ENCODE data around the gene TDP1.

- TF ChIP-seq CTCF (IDR thresholded peaks at IDR 0.05) (no peak), POLR2A (IDR thresholded peaks at IDR 0.05) (no peak)
Observed at GRCh38 chr14:89960914-89961313, 5.2 kb downstream of the TDP1 start.
